HG03521 (cell line): ENCODE measurements around the gene CTTN.
"Not testable (repeated sequence)": the region's sequence is repeated elsewhere in the genome, so short reads cannot be mapped to it uniquely, and the experiment has no call there.

Source experiments
- ATAC-seq: cut with Tn5 transposase; IDR thresholded peaks from one replicate; pipeline ENCODE4 v1.9.1; 2021; ENCODE audit warnings: mild to moderate bottlenecking, moderate library complexity; ENCODE audit not compliant: unreplicated experiment

Gene CTTN

GRCh38 chr11:70445091-70445490 is 46.8 kb downstream of the CTTN start:
- ATAC-seq = no peak

GRCh38 chr11:70445605-70446004 is 47.3 kb downstream of the CTTN start:
- no peak for ATAC-seq

GRCh38 chr11:70448983-70449567 is 50.7 kb downstream of the CTTN start:
- ATAC-seq = no peak

DNA sequence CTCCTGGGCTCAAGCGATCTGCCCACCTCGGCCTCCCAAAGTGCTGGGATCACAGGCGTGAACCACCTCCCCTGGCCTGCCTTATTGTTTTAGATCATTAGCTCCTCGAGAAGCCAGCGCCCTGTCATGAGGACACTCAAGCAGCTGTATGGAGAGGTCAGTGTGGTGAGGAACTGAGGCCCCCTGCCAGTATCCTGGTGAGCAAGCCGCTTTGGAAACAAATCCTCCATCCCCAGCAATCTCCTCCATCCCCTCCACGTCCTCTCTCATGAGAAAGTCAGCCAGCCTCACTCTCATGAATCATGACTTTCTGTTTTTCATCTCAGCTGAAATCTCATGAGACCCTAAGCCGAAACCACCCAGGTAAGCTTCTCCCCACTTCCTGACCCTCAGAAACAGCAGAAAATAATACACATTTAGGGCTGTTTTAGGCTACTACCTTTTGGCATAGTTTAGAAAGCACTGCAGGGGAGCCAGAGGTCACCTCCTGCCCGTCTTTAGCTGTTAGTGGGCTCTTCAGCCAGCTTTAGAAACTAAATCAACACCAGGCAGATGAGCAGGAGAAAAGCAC is 56.0 kb downstream of the CTTN start:
- no peak for ATAC-seq

GRCh38 chr11:70454811-70455210 is 56.5 kb downstream of the CTTN start:
- not testable (repeated sequence) for ATAC-seq

- no peak for ATAC-seq
These were observed 57.0 kb downstream of the CTTN start for GRCh38 chr11:70455354-70455753.

GRCh38 chr11:70456921-70457532 is 58.7 kb downstream of the CTTN start:
- ATAC-seq = no peak

DNA sequence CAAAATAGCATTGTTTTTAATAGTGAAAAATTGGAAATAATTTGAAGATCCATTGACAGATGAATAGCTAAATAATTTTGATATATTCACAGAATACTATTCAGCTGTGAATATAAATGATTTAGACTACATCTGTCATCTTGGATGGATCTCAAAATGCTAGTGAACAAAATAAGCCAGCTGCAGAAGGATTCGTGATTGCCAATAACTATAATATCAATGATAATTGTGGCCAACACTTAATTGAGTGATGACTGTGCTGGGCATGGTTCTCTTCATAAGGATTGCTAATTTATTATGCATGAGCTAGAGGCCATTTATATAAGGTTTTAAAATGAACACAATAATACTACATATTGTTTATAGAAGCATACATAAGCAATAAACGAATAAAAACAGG is 60.4 kb downstream of the CTTN start:
- ATAC-seq = no peak

DNA sequence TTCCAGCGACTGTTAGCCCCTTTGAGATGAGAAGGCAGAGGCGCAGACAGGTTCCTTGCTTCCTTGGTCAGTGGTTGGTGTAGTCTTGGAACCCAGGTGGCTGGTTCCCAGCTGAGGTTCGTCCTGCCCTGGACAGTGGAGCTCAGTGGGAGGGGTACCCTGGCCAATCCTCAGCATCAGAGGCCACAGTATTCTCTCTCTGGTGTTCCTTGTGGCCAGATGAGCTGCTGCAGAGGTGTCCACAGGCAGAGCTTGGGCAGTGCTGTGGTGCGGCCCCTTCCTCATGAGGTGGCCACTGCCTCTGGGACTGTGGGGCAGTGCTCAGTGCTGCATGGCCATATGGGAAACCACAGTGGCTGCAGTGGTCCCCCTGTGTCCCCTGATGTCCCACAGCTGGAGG is 61.8 kb downstream of the CTTN start:
- no peak for ATAC-seq

DNA sequence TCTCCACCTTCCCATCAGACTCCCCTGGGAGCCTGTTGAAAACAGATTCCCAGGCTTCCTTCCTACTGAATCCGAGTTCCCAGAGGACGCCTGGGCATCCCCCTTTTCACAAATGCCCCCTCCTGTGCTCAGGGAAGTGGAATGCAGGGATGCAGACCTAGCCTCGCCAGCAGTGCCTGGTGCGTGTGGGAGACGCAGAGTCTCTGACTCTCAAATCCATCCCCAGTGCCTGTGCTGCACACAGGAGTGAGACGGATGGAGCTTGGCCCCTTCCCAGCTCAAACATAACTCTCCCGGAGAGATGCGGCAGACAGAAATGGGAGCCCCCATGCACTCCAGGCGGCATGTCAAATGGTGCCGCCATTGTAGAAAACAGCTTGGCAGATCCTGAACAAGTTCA is 62.6 kb downstream of the CTTN start:
- no peak for ATAC-seq

- no peak for ATAC-seq
These were observed 64.6 kb downstream of the CTTN start for GRCh38 chr11:70462818-70463477.

GRCh38 chr11:70463478-70464255 is 65.3 kb downstream of the CTTN start:
- no peak for ATAC-seq

DNA sequence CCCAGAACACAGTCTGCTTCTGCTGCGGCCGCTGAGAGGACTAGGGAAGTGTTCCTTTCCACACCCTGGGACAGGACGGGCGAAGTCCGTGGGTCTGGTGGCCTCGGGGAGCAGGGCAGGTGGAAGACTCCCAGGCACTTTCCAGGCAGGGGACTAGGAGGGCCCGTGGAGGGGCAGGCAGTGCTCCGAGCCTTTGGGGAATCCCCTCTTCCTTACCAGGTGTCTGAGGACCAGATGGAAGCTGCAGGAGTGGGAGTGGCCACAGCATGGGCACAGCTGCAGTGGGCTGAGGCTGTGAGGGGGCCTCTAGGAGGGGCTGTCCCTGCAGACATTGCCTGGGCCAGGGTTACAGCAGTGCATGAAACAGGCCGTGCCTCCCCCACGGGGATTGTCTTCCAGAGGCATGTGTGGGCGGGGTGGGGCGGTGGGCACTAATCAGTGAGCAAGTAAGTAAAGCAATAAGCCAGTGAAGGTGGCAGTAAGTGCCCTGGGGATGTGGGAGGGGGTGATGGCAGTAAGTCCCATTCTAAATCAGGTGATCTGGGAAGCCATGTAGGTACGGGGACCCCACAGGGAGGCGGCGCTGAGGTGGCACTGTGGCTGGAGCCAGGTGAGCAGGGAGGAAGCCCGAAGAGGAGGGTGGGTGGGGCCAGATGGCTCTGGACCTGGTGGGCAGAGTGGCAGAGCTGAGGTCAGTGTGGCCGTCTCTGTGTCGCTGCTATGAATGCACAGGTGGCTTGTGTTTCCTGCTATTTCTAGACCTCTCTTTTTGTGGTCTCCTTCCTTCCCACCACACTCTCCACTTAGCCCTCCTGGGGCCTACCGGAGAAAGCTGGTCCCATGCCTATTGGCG is 66.4 kb downstream of the CTTN start:
- ATAC-seq = no peak

GRCh38 chr11:70466154-70466553 is 67.8 kb downstream of the CTTN start:
- ATAC-seq = no peak

GRCh38 chr11:70466596-70466995 is 68.3 kb downstream of the CTTN start:
- no peak for ATAC-seq

- ATAC-seq = no peak
These were observed 69.1 kb downstream of the CTTN start for GRCh38 chr11:70467201-70468085.

GRCh38 chr11:70468256-70469195 is 70.2 kb downstream of the CTTN start:
- ATAC-seq = no peak

DNA sequence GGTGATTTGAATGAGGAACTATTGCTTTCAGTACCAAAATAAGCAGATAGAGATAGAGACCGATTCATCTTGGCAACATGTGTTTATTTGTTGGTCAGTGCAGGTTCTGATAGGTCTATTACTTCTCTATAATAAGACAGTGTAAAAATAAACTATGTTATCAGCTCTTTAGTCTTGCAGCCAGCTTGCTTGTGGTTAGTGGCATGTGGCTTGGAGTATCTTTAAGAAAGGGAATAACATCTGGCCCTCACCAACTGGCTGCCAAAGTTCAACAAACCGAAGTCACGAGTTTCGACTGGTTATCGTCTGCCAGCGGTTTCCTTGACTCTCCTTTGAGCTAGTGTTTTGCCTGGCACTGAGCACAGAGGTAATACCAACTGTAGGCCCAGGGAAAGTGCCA is 71.8 kb downstream of the CTTN start:
- peak; percentile 62 for ATAC-seq
